Measurements from ENCODE around the gene KRTAP12-3. TPM values are rescaled to one million over a fixed set of nuclear protein-coding genes. Genes with fewer than 3 reads are reported as not detected.
"Not testable (repeated sequence)": the region's sequence is repeated elsewhere in the genome, so short reads cannot be mapped to it uniquely, and the experiment has no call there.

Gene KRTAP12-3
- polyA plus RNA-seq, 1 donor from 2014 or later: not detected

GRCh38 chr21:44626673-44627143 is 31.0 kb upstream of the KRTAP12-3 start, which contains the start of gene KRTAP10-9:
Gene KRTAP10-9, plus strand, starts transcription at chr21:44627093. Its CDS starts 79 bp downstream, at chr21:44627172.
- TF ChIP-seq REST (IDR thresholded peaks at IDR 0.05; ENCODE audit: borderline replicate concordance) (no peak), RAD21 (conservative IDR thresholded peaks at IDR 0.05) (no peak), EZH2 (IDR thresholded peaks at IDR 0.05; ENCODE audit: borderline replicate concordance, insufficient read depth, low read length, poor library complexity, severe bottlenecking) (no peak)
- Histone ChIP-seq H4K20me1 (ENCODE audit: insufficient read depth) (no peaks in the 10 kb centered on the region), H3F3A (ENCODE audit: insufficient read depth, low read length, poor library complexity, severe bottlenecking) (no peaks in the 10 kb centered on the region), H2AFZ (ENCODE audit: low read depth, low read length) (no peak within 1 kb of the TSS), H3K27me3 (ENCODE audit: insufficient read depth, low read depth, low read length) (no peaks in the 10 kb centered on the region), H3K4me2 (ENCODE audit: low read length) (no peak within 1 kb of the TSS), H3K27ac (ENCODE audit: low read length) (no peak within 1 kb of the TSS), H3K9ac (ENCODE audit: low read length) (no peak within 1 kb of the TSS), H3K9me2 (ENCODE audit: insufficient read depth, low read length) (no peaks in the 10 kb centered on the region), H3K9me3 (ENCODE audit: low read length) (peaks cover 6% of the 10 kb centered on the region), H3K79me2 (replicated peaks; ENCODE audit: insufficient read depth, low read length) (no peaks in the 10 kb centered on the region), H3K4me3 (ENCODE audit: low read length) (no peak within 1 kb of the TSS), H3K36me3 (ENCODE audit: insufficient read depth, low read length) (no peaks in the 10 kb centered on the region)

GRCh38 chr21:44627181-44627822 is 30.4 kb upstream of the KRTAP12-3 start:
- H3K27me3 ChIP-seq (ENCODE audit: insufficient read depth, low read depth, low read length); H3K27ac ChIP-seq (ENCODE audit: low read length); H3K9me3 ChIP-seq (ENCODE audit: low read length); H3K9ac ChIP-seq (ENCODE audit: low read length); H2AFZ ChIP-seq (ENCODE audit: low read depth, low read length); H3K36me3 ChIP-seq (ENCODE audit: insufficient read depth, low read length); H3K79me2 ChIP-seq (replicated peaks; ENCODE audit: insufficient read depth, low read length); H3K4me3 ChIP-seq (ENCODE audit: low read length); H3F3A ChIP-seq (ENCODE audit: insufficient read depth, low read length, poor library complexity, severe bottlenecking); H3K4me2 ChIP-seq (ENCODE audit: low read length); H4K20me1 ChIP-seq (ENCODE audit: insufficient read depth); H3K9me2 ChIP-seq (ENCODE audit: insufficient read depth, low read length): not testable (repeated sequence)

- not testable (repeated sequence) for H3K9me2 ChIP-seq (ENCODE audit: insufficient read depth, low read length); H4K20me1 ChIP-seq (ENCODE audit: insufficient read depth); H3F3A ChIP-seq (ENCODE audit: insufficient read depth, low read length, poor library complexity, severe bottlenecking); H3K27ac ChIP-seq (ENCODE audit: low read length); H3K36me3 ChIP-seq (ENCODE audit: insufficient read depth, low read length); H3K27me3 ChIP-seq (ENCODE audit: insufficient read depth, low read depth, low read length); H3K9me3 ChIP-seq (ENCODE audit: low read length); H3K9ac ChIP-seq (ENCODE audit: low read length); H3K79me2 ChIP-seq (replicated peaks; ENCODE audit: insufficient read depth, low read length); H2AFZ ChIP-seq (ENCODE audit: low read depth, low read length); H3K4me2 ChIP-seq (ENCODE audit: low read length); H3K4me3 ChIP-seq (ENCODE audit: low read length)
Observed at GRCh38 chr21:44627831-44628233, 29.9 kb upstream of the KRTAP12-3 start.

- Histone ChIP-seq H3K27ac (ENCODE audit: low read length) (no peak overlapping the region), H3K4me3 (ENCODE audit: low read length) (no peak overlapping the region), H3F3A (ENCODE audit: insufficient read depth, low read length, poor library complexity, severe bottlenecking) (no peaks in the 10 kb centered on the region), H3K9me2 (ENCODE audit: insufficient read depth, low read length) (no peaks in the 10 kb centered on the region), H4K20me1 (ENCODE audit: insufficient read depth) (no peaks in the 10 kb centered on the region), H3K27me3 (ENCODE audit: insufficient read depth, low read depth, low read length) (no peaks in the 10 kb centered on the region), H3K9me3 (ENCODE audit: low read length) (peaks cover 7% of the 10 kb centered on the region), H3K9ac (ENCODE audit: low read length) (no peak overlapping the region), H3K4me2 (ENCODE audit: low read length) (no peak overlapping the region), H2AFZ (ENCODE audit: low read depth, low read length) (no peak overlapping the region), H3K36me3 (ENCODE audit: insufficient read depth, low read length) (no peaks in the 10 kb centered on the region), H3K79me2 (replicated peaks; ENCODE audit: insufficient read depth, low read length) (no peaks in the 10 kb centered on the region)
- no peak for TF ChIP-seq REST (IDR thresholded peaks at IDR 0.05; ENCODE audit: borderline replicate concordance)
- no peak for TF ChIP-seq RAD21 (conservative IDR thresholded peaks at IDR 0.05)
- TF ChIP-seq EP300 (conservative IDR thresholded peaks at IDR 0.05; ENCODE audit: poor library complexity, severe bottlenecking): no peak
- no peak for TF ChIP-seq POLR2AphosphoS5 (IDR thresholded peaks at IDR 0.05)
- TF ChIP-seq TAF1 (IDR thresholded peaks at IDR 0.05; ENCODE audit: low read depth): no peak
- TF ChIP-seq CTCF (IDR thresholded peaks at IDR 0.05; ENCODE audit: poor library complexity, severe bottlenecking): no peak
- TF ChIP-seq SMC3 (conservative IDR thresholded peaks at IDR 0.05; ENCODE audit: poor library complexity): no peak
Observed at GRCh38 chr21:44628707-44629391, 28.9 kb upstream of the KRTAP12-3 start.

Data from neural cell (in vitro differentiated cells).